ENCODE data around the gene ENOX1. TPM values are rescaled to one million over a fixed set of nuclear protein-coding genes. Genes with fewer than 3 reads are reported as not detected.

Gene ENOX1
- total RNA-seq, 1 experiment from 2014 or later: 0.26 TPM

- ATAC-seq: no peak
- TF ChIP-seq ERG (CRISPR knock-in tag; IDR thresholded peaks at IDR 0.05): no peak
- TF ChIP-seq NFATC4 (CRISPR knock-in tag; IDR thresholded peaks at IDR 0.05): no peak
- no peak for TF ChIP-seq GABPB1 (CRISPR knock-in tag; IDR thresholded peaks at IDR 0.05)
- TF ChIP-seq KAT7 (CRISPR knock-in tag; IDR thresholded peaks at IDR 0.05; ENCODE audit: borderline replicate concordance): no peak
- no peak for TF ChIP-seq E2F1 (CRISPR knock-in tag; IDR thresholded peaks at IDR 0.05)
- no peak for TF ChIP-seq STAT6 (CRISPR knock-in tag; conservative IDR thresholded peaks at IDR 0.05; ENCODE audit: low read depth)
- no peak for TF ChIP-seq ZNF281 (CRISPR knock-in tag; IDR thresholded peaks at IDR 0.05)
- POLR2A ChIA-PET: interaction anchor here (0.6 kb wide), 1 partner anchor 558 kb away, joined by 3 read pairs; no protein-coding TSS in a partner anchor
These were observed 27.9 kb downstream of the ENOX1 start for GRCh38 chr13:43758834-43759233.

GRCh38 chr13:43757266-43757665 is 29.5 kb downstream of the ENOX1 start:
- no peaks in the 10 kb centered on the region for H3K9me3 Mint-ChIP-seq
- ChIA-PET POLR2A (interaction anchor here (0.6 kb wide), 1 partner anchor 231 kb away, joined by 4 read pairs; no protein-coding TSS in a partner anchor), CTCF (no interaction called here)
- no peaks in the 10 kb centered on the region for H3K36me3 Mint-ChIP-seq
- no peak for TF ChIP-seq ZMAT4 (CRISPR knock-in tag; IDR thresholded peaks at IDR 0.05)
- TF ChIP-seq CREB1 (CRISPR knock-in tag; IDR thresholded peaks at IDR 0.05): no peak
- no peak for TF ChIP-seq PREB (CRISPR knock-in tag; IDR thresholded peaks at IDR 0.05; ENCODE audit: borderline replicate concordance)
- no peak for TF ChIP-seq ARID4B (CRISPR knock-in tag; IDR thresholded peaks at IDR 0.05; ENCODE audit: borderline replicate concordance)
- TF ChIP-seq GTF2I (CRISPR knock-in tag; conservative IDR thresholded peaks at IDR 0.05): no peak
- H3K27me3 Mint-ChIP-seq (ENCODE audit: low read depth): no peaks in the 10 kb centered on the region
- peaks cover 9% of the 10 kb centered on the region for H3K4me1 Mint-ChIP-seq
- no peak for DNase-seq (ENCODE audit: low spot score)
- no peak overlapping the region for H3K27ac Mint-ChIP-seq
- no peak overlapping the region for H3K4me3 Mint-ChIP-seq
- ATAC-seq: no peak

More at GRCh38 chr13:43758834-43759233, 27.9 kb downstream of the ENOX1 start:
- Mint-ChIP-seq H3K27ac (no peak overlapping the region), H3K4me3 (no peak overlapping the region), H3K27me3 (ENCODE audit: low read depth) (no peaks in the 10 kb centered on the region), H3K4me1 (peaks cover 17% of the 10 kb centered on the region), H3K36me3 (no peaks in the 10 kb centered on the region), H3K9me3 (no peaks in the 10 kb centered on the region)
- CTCF ChIA-PET: no interaction called here
- DNase-seq (ENCODE audit: low spot score): no peak
